IMR-90 (cell line): ENCODE data around the gene MIPEP. TPM values are rescaled to one million over a fixed set of nuclear protein-coding genes. Genes with fewer than 3 reads are reported as not detected.

Source experiments
- ATAC-seq: fragments of 200-7000 bp; cut with Tn5 transposase; 2 replicates; pipeline ENCODE4 v1.9.1; 2020; ENCODE audit warnings: low read depth, mild to moderate bottlenecking, moderate library complexity
- BruUV-seq: library from RNA; stranded (reverse); fragments of 400-500 nt; replicated peaks from 2 replicates; lab custom pipeline; 2021; lab: Mats Ljungman, UMichigan
- CTCF ChIA-PET: fragments of 300-600 bp; formaldehyde crosslinking; extraction: SDS; loops from one replicate; lab custom pipeline; 2021; ENCODE audit warnings: antibody characterized with exemption; lab: Yijun Ruan, JAX
- POLR2A ChIA-PET: fragments of 300-600 bp; sonication (Branson Sonifier 250); formaldehyde crosslinking; loops from one replicate; lab custom pipeline; 2022; ENCODE audit warnings: antibody characterized with exemption; ENCODE audit not compliant: unreplicated experiment; lab: Charles Lee
- DNase-seq: peaks from one replicate; pipeline ENCODE4 v3.0.0; 2013
- H2AFZ ChIP-seq: replicated peaks from 2 replicates; pipeline ENCODE3; 2013; ENCODE audit warnings: low read length, mild to moderate bottlenecking; ENCODE audit not compliant: poor library complexity
- H2AK5ac ChIP-seq: 2 replicates; pipeline ENCODE4 v1.6.1; 2013; ENCODE audit warnings: low read depth, low read length, inconsistent platforms
- H2AK9ac ChIP-seq: replicated peaks from 2 replicates; pipeline ENCODE3; 2013; ENCODE audit warnings: mild to moderate bottlenecking, low read depth, low read length, moderate library complexity; ENCODE audit not compliant: poor library complexity
- H2BK120ac ChIP-seq: 2 replicates; pipeline ENCODE4 v1.6.1; 2013; ENCODE audit warnings: low read depth, low read length, inconsistent platforms
- H2BK15ac ChIP-seq: 3 replicates; pipeline ENCODE4 v1.6.1; 2013; ENCODE audit warnings: low read depth, low read length, inconsistent platforms
- H2BK20ac ChIP-seq: 2 replicates; pipeline ENCODE4 v1.6.1; 2013; ENCODE audit warnings: low read depth, mild to moderate bottlenecking, inconsistent platforms, low read length, moderate library complexity
- H2BK5ac ChIP-seq: 2 replicates; pipeline ENCODE4 v1.6.1; 2013; ENCODE audit warnings: mild to moderate bottlenecking, low read depth, low read length, inconsistent platforms; ENCODE audit not compliant: poor library complexity, severe bottlenecking
- H3K14ac ChIP-seq: replicated peaks from 2 replicates; pipeline ENCODE4 v1.6.1; 2013; ENCODE audit warnings: low read depth, low read length, inconsistent platforms
- H3K18ac ChIP-seq: 2 replicates; pipeline ENCODE4 v1.6.1; 2013; ENCODE audit warnings: low read depth, low read length, control low read depth
- H3K23ac ChIP-seq: 2 replicates; pipeline ENCODE4 v1.6.1; 2013; ENCODE audit warnings: low read depth, low read length, inconsistent platforms
- H3K27ac ChIP-seq: 2 replicates; pipeline ENCODE4 v1.5.1; 2013; ENCODE audit warnings: mild to moderate bottlenecking, control low read depth, low read length; ENCODE audit not compliant: insufficient read depth
- H3K27me3 ChIP-seq: 2 replicates; pipeline ENCODE4 v1.6.1; 2013; ENCODE audit warnings: low read length; ENCODE audit not compliant: control insufficient read depth, insufficient read depth
- H3K36me3 ChIP-seq: 2 replicates; pipeline ENCODE4 v1.6.1; 2013; ENCODE audit warnings: low read length, mixed read lengths; ENCODE audit not compliant: control insufficient read depth, insufficient read depth
- H3K4ac ChIP-seq: 2 replicates; pipeline ENCODE4 v1.6.1; 2013; ENCODE audit warnings: low read depth, low read length, inconsistent platforms
- H3K4me1 ChIP-seq: 2 replicates; pipeline ENCODE4 v1.6.1; 2013; ENCODE audit warnings: low read length, mixed read lengths; ENCODE audit not compliant: control insufficient read depth, insufficient read depth
- H3K4me2 ChIP-seq: 2 replicates; pipeline ENCODE4 v1.6.1; 2013; ENCODE audit warnings: low read depth, mild to moderate bottlenecking, control low read depth, low read length, moderate library complexity
- H3K4me3 ChIP-seq: 2 replicates; pipeline ENCODE4 v1.5.1; 2013; ENCODE audit warnings: low read depth, mild to moderate bottlenecking, control low read depth, low read length, moderate library complexity; ENCODE audit not compliant: insufficient read depth
- H3K56ac ChIP-seq: 2 replicates; pipeline ENCODE4 v1.6.1; 2013; ENCODE audit warnings: low read length, inconsistent platforms; ENCODE audit not compliant: insufficient read depth; ENCODE audit errors: extremely low read depth
- H3K79me1 ChIP-seq, 2 experiments: 2 replicates each; pipeline ENCODE4 v1.6.1; 2013; ENCODE audit warnings: low read length in 2 of 2, inconsistent platforms in 1 of 2, low read depth in 1 of 2
- H3K9ac ChIP-seq: 2 replicates; pipeline ENCODE4 v1.6.1; 2013; ENCODE audit warnings: low read depth, low read length, control low read depth
- H3K9me1 ChIP-seq: 2 replicates; pipeline ENCODE4 v1.6.1; 2013; ENCODE audit warnings: low read length, inconsistent platforms; ENCODE audit not compliant: insufficient read depth
- H3K9me3 ChIP-seq: 2 replicates; pipeline ENCODE4 v1.6.1; 2013; ENCODE audit warnings: low read length; ENCODE audit not compliant: control insufficient read depth, insufficient read depth
- H4K20me1 ChIP-seq: 2 replicates; pipeline ENCODE4 v1.6.1; 2013; ENCODE audit warnings: low read length, inconsistent platforms; ENCODE audit not compliant: insufficient read depth
- H4K5ac ChIP-seq: 2 replicates; pipeline ENCODE4 v1.6.1; 2013; ENCODE audit warnings: mild to moderate bottlenecking, low read depth, low read length, control low read depth
- H4K8ac ChIP-seq, 2 experiments: 2 replicates each; pipeline ENCODE4 v1.6.1; 2013; ENCODE audit warnings: low read depth in 2 of 2, low read length in 2 of 2, control low read depth in 1 of 2, inconsistent platforms in 1 of 2
- H4K91ac ChIP-seq: 2 replicates; pipeline ENCODE4 v1.6.1; 2013; ENCODE audit warnings: low read depth, low read length, inconsistent platforms; ENCODE audit not compliant: insufficient read depth
- BHLHE40 ChIP-seq: fragments of 150-350 bp; IDR thresholded peaks from 2 replicates; pipeline ENCODE4 v1.6.1; 2016; ENCODE audit warnings: mild to moderate bottlenecking, low read depth, low read length
- CEBPB ChIP-seq: IDR thresholded peaks from 2 replicates; pipeline ENCODE4 v1.6.1; 2012; ENCODE audit warnings: low read depth, low read length, improper control_type of control experiment
- CHD1 ChIP-seq: IDR thresholded peaks from 2 replicates; pipeline ENCODE4 v1.6.1; 2012; ENCODE audit warnings: low read depth, low read length, improper control_type of control experiment
- ELK1 ChIP-seq: fragments of 150-350 bp; IDR thresholded peaks from 2 replicates; pipeline ENCODE4 v1.6.1; 2016; ENCODE audit warnings: low read depth, mild to moderate bottlenecking, low read length, moderate library complexity, borderline replicate concordance
- FOS ChIP-seq: fragments of 150-350 bp; IDR thresholded peaks from 2 replicates; pipeline ENCODE4 v1.6.1; 2016; ENCODE audit warnings: low read depth, low read length
- MAFK ChIP-seq: IDR thresholded peaks from 2 replicates; pipeline ENCODE4 v1.6.1; 2012; ENCODE audit warnings: low read depth, low read length, improper control_type of control experiment
- MAZ ChIP-seq: IDR thresholded peaks from 2 replicates; pipeline ENCODE4 v1.6.1; 2012; ENCODE audit warnings: low read depth, mild to moderate bottlenecking, low read length, improper control_type of control experiment, moderate library complexity, borderline replicate concordance
- MXI1 ChIP-seq: IDR thresholded peaks from 2 replicates; pipeline ENCODE4 v1.6.1; 2012; ENCODE audit warnings: low read depth, mild to moderate bottlenecking, low read length, moderate library complexity, borderline replicate concordance
- NFE2L2 ChIP-seq: fragments of 150-350 bp; IDR thresholded peaks from 2 replicates; pipeline ENCODE4 v1.6.1; 2016; ENCODE audit warnings: low read depth, mild to moderate bottlenecking, low read length
- POLR2A ChIP-seq: IDR thresholded peaks from 2 replicates; pipeline ENCODE4 v1.6.1; 2012; ENCODE audit warnings: mild to moderate bottlenecking, low read depth, low read length
- RAD21 ChIP-seq: IDR thresholded peaks from 2 replicates; pipeline ENCODE4 v1.6.1; 2012; ENCODE audit warnings: low read length, improper control_type of control experiment
- RCOR1 ChIP-seq: IDR thresholded peaks from 2 replicates; pipeline ENCODE4 v1.6.1; 2012; ENCODE audit warnings: mild to moderate bottlenecking, low read length, improper control_type of control experiment; ENCODE audit not compliant: insufficient replicate concordance
- RFX5 ChIP-seq: IDR thresholded peaks from 2 replicates; pipeline ENCODE4 v1.8.0; 2012; ENCODE audit warnings: low read depth, mild to moderate bottlenecking, low read length, moderate library complexity
- SMC3 ChIP-seq: fragments of 150-350 bp; IDR thresholded peaks from 2 replicates; pipeline ENCODE4 v1.6.1; 2016; ENCODE audit warnings: low read depth, mild to moderate bottlenecking, antibody characterized with exemption, low read length, moderate library complexity
- USF2 ChIP-seq: fragments of 150-350 bp; IDR thresholded peaks from 2 replicates; pipeline ENCODE4 v1.6.1; 2017; ENCODE audit warnings: mild to moderate bottlenecking, antibody characterized with exemption, low read length, low read depth
- WGBS, 2 experiments: methylation state at CpG; one replicate each; pipeline versions ENCODE4 v1.1.5 to v1.1.7; 2013; ENCODE audit warnings: missing lambda C conversion rate in 2 of 2; ENCODE audit not compliant: insufficient read length in 1 of 2; ENCODE audit errors: extremely low coverage in 2 of 2; 5-methylcytosine and 5-hydroxymethylcytosine counted together
- dilution Hi-C: fragments of 300-500 bp; cut with HindIII; formaldehyde crosslinking; loops from one replicate; pipeline ENCODE4 v1.14.3; 2018; ENCODE audit warnings: low sequenced_read_pairs; ENCODE audit not compliant: unreplicated experiment
- in situ Hi-C: fragments of 300-500 bp; cut with MboI; formaldehyde crosslinking; loops from 3 replicates; pipeline ENCODE4 v1.14.3; 2019; ENCODE audit warnings: low sequenced_read_pairs, inconsistent platforms, mixed read lengths
- intact Hi-C: fragments of 100-400 bp; cut with micrococcal nuclease; formaldehyde crosslinking; loops from 2 replicates; pipeline ENCODE4 v1.10.0; 2022
- polyA plus RNA-seq, 3 experiments: library from polyadenylated mRNA; depleted of rRNA; stranded (reverse); fragments of >200 nt; gene quantifications; 2 replicates each; pipeline ENCODE4 v1.2.3, GENCODE V29; 2012; ENCODE audit warnings: low replicate concordance in 1 of 3
- total RNA-seq: library from RNA; depleted of rRNA; stranded (reverse); fragments of >200 nt; gene quantifications from 2 replicates; pipeline ENCODE4 v1.2.3, GENCODE V29; 2012
- TF ChIP-seq, protein P1 (sequence below): conservative IDR thresholded peaks from 2 replicates; pipeline ENCODE4 v1.5.1; 2012; ENCODE audit warnings: mild to moderate bottlenecking, low read depth, low read length, improper control_type of control experiment

MIPEP gene
- total and polyA plus RNA-seq, 2 of the 4 experiments (the other 2 are of a cell fraction), result 15.0 to 21.5 TPM

DNA sequence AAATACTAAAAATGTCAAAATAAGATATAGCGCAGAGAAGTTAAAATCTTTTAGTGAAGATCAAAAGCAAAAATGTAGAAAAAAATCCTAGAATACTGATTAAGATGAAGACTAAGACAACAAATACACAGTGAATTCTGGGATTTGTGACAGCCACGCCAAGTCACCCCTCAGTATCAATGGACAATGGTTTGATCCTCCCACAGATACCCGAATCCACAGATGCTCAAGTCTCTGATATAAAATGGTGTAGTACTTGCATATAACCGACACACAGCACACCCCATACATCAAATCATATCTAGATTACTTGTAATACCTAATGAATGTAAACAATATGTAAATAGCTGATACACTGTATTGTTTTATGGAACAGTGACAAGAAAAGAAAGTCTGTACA, 5.9 kb downstream of the MIPEP start:
- Histone ChIP-seq H3K9me1 (peaks cover 9% of the 10 kb centered on the region; the same call in 1 of the 2 replicates), H3K9me3 (no peaks in the 10 kb centered on the region), H2AK9ac (no peak overlapping the region), H3K56ac (no peak overlapping the region), H3K18ac (no peak overlapping the region), H2AFZ (no peak overlapping the region), H3K27me3 (no peaks in the 10 kb centered on the region), H3K27ac (no peak overlapping the region), H3K4me1 (no peaks in the 10 kb centered on the region), H2BK5ac (no peak overlapping the region), H4K5ac (no peak overlapping the region), H3K14ac (no peak overlapping the region), H4K20me1 (no peaks in the 10 kb centered on the region), H3K9ac (no peak overlapping the region), H4K91ac (no peak overlapping the region), H3K4me3 (no peak overlapping the region), H3K23ac (no peak overlapping the region), H2BK20ac (no peak overlapping the region), H4K8ac (0 out of 4 replicates have a peak overlapping the region, but pooled peaks of 1 of the 2 experiments have one; percentile 33), H3K4me2 (no peak overlapping the region), H3K36me3 (peaks cover 18% of the 10 kb centered on the region), H2BK120ac (no peak overlapping the region), H3K79me1 (peaks cover 1 to 19% of the 10 kb centered on the region in 2 experiments), H2BK15ac (no peak overlapping the region), H3K4ac (no peak overlapping the region), H2AK5ac (no peak overlapping the region; the same call in 1 of the 2 replicates)
- ChIA-PET CTCF (no interaction called here), POLR2A (no interaction called here)
- DNase-seq, result no peak
- intact Hi-C loops, result no loop called here
- ATAC-seq, result no peak
- in situ Hi-C loops, result loop anchor here (25.0 kb wide), 1 partner anchor 521 kb away; no protein-coding TSS in a partner anchor
- WGBS, 2 experiments, result no CpG with 5 or more reads among the region's 4 CpGs
- BruUV-seq, result no TSS peak
- dilution Hi-C loops, result no loop called here
- TF ChIP-seq FOS (no peak), RAD21 (no peak), POLR2A (no peak), NFE2L2 (no peak), MAZ (no peak), RCOR1 (no peak), MAFK (no peak), ELK1 (no peak), MXI1 (no peak), USF2 (no peak), CEBPB (no peak), RFX5 (no peak), BHLHE40 (no peak), SMC3 (no peak), CHD1 (no peak)
- TF ChIP-seq, protein P1, sequence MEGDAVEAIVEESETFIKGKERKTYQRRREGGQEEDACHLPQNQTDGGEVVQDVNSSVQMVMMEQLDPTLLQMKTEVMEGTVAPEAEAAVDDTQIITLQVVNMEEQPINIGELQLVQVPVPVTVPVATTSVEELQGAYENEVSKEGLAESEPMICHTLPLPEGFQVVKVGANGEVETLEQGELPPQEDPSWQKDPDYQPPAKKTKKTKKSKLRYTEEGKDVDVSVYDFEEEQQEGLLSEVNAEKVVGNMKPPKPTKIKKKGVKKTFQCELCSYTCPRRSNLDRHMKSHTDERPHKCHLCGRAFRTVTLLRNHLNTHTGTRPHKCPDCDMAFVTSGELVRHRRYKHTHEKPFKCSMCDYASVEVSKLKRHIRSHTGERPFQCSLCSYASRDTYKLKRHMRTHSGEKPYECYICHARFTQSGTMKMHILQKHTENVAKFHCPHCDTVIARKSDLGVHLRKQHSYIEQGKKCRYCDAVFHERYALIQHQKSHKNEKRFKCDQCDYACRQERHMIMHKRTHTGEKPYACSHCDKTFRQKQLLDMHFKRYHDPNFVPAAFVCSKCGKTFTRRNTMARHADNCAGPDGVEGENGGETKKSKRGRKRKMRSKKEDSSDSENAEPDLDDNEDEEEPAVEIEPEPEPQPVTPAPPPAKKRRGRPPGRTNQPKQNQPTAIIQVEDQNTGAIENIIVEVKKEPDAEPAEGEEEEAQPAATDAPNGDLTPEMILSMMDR, result no peak
